ENCODE measurements around the gene ABCC4. TPM values are rescaled to one million over a fixed set of nuclear protein-coding genes. Genes with fewer than 3 reads are reported as not detected.

The ABCC4 gene
- total and polyA plus RNA-seq, 2 of the 13 experiments (the other 11 are each of a cell fraction or from before 2014, with no cell fraction given) = 4.2 to 11.3 TPM

DNA sequence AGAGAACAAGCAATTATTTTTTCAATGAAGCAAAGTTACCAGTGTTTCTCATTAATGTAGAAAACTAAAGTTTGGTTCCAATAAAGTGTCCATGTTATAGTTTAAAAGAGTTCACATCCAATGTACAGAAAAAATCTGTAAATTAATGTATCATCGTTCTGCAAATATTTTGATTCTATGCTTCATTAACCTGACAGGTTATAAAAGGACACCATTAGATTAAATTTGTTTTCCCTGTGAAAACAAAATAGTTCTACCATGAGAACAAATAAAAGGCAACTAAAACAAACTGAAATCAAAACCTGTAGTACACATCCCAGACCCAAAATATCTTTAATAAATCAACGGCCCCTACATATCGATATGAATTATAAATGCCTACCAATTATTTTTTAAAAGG lies 85.1 kb downstream of the ABCC4 start (continued):
- TF ChIP-seq, protein P1, sequence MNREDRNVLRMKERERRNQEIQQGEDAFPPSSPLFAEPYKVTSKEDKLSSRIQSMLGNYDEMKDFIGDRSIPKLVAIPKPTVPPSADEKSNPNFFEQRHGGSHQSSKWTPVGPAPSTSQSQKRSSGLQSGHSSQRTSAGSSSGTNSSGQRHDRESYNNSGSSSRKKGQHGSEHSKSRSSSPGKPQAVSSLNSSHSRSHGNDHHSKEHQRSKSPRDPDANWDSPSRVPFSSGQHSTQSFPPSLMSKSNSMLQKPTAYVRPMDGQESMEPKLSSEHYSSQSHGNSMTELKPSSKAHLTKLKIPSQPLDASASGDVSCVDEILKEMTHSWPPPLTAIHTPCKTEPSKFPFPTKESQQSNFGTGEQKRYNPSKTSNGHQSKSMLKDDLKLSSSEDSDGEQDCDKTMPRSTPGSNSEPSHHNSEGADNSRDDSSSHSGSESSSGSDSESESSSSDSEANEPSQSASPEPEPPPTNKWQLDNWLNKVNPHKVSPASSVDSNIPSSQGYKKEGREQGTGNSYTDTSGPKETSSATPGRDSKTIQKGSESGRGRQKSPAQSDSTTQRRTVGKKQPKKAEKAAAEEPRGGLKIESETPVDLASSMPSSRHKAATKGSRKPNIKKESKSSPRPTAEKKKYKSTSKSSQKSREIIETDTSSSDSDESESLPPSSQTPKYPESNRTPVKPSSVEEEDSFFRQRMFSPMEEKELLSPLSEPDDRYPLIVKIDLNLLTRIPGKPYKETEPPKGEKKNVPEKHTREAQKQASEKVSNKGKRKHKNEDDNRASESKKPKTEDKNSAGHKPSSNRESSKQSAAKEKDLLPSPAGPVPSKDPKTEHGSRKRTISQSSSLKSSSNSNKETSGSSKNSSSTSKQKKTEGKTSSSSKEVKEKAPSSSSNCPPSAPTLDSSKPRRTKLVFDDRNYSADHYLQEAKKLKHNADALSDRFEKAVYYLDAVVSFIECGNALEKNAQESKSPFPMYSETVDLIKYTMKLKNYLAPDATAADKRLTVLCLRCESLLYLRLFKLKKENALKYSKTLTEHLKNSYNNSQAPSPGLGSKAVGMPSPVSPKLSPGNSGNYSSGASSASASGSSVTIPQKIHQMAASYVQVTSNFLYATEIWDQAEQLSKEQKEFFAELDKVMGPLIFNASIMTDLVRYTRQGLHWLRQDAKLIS (CRISPR knock-in tag; IDR thresholded peaks at IDR 0.05) = no peak
- TF ChIP-seq SP1 (IDR thresholded peaks at IDR 0.05) (no peak), SP1 (CRISPR knock-in tag; IDR thresholded peaks at IDR 0.05) (no peak), STAT5B (CRISPR knock-in tag; IDR thresholded peaks at IDR 0.05) (no peak), HOXA7 (CRISPR knock-in tag; IDR thresholded peaks at IDR 0.05) (no peak), PAF1 (CRISPR knock-in tag; IDR thresholded peaks at IDR 0.05) (no peak), ARNTL (CRISPR knock-in tag; IDR thresholded peaks at IDR 0.05) (no peak), CEBPG (CRISPR knock-in tag; IDR thresholded peaks at IDR 0.05) (no peak), NCOA5 (CRISPR knock-in tag; IDR thresholded peaks at IDR 0.05) (no peak)

GRCh38 chr13:95212983-95213850 lies 88.0 kb downstream of the ABCC4 start:
- Histone ChIP-seq H4K20me1 (ENCODE audit: insufficient read depth, low read length) (no peaks in the 10 kb centered on the region), H3K4me1 (ENCODE audit: insufficient read depth, low read length) (no peaks in the 10 kb centered on the region), H2AFZ (ENCODE audit: low read length) (no peak overlapping the region), H3K4me3 (replicated peaks in 1 of 3; ENCODE audit: insufficient read depth in 1 of 3, low read depth in 2 of 3, low read length in 3 of 3) (no peak overlapping the region), H3K36me3 (replicated peaks in 1 of 2; ENCODE audit: control insufficient read depth in 1 of 2, insufficient read depth in 2 of 2, low read length in 2 of 2) (peaks cover 1 to 10% of the 10 kb centered on the region in 2 experiments; a peak in 3 of 5 replicates), H3K9ac (ENCODE audit: insufficient read depth, low read depth, low read length) (no peak overlapping the region), H3K27ac (ENCODE audit: extremely low read length, insufficient read depth, low read length) (no peak overlapping the region), H3K79me2 (ENCODE audit: insufficient read depth, low read length) (no peaks in the 10 kb centered on the region), H3K27me3 (ENCODE audit: control insufficient read depth in 1 of 2, insufficient read depth in 2 of 2, low read length in 2 of 2) (no peaks in the 10 kb centered on the region), H3K4me2 (ENCODE audit: low read depth, low read length) (no peak overlapping the region), H3K9me3 (ENCODE audit: low read length) (no peaks in the 10 kb centered on the region)
- DNase-seq (ENCODE audit: low spot score) = no peak
- in situ Hi-C loops (cut with HindIII; ENCODE audit: extremely low pct_ligation_motif_present, low pct_unique_long_range_greater_than_20kb) = no loop called here
- FAIRE-seq = no peak
- 90% methylated on average over 11 of the region's 11 CpGs for WGBS (ENCODE audit: low lambda C conversion rate)
- TF ChIP-seq FOXC1 (CRISPR knock-in tag; IDR thresholded peaks at IDR 0.05; ENCODE audit: borderline replicate concordance) (no peak), CREB3 (CRISPR knock-in tag; IDR thresholded peaks at IDR 0.05) (no peak), MYNN (CRISPR knock-in tag; IDR thresholded peaks at IDR 0.05; ENCODE audit: low read depth) (no peak), ZSCAN9 (CRISPR knock-in tag; IDR thresholded peaks at IDR 0.05; ENCODE audit: borderline replicate concordance) (no peak), ARID2 (CRISPR knock-in tag; IDR thresholded peaks at IDR 0.05; ENCODE audit: borderline replicate concordance) (no peak), ZNF577 (CRISPR knock-in tag; IDR thresholded peaks at IDR 0.05; ENCODE audit: borderline replicate concordance, low read depth) (no peak), TARDBP (CRISPR knock-in tag; IDR thresholded peaks at IDR 0.05) (no peak)
- TF ChIP-seq, protein P2, sequence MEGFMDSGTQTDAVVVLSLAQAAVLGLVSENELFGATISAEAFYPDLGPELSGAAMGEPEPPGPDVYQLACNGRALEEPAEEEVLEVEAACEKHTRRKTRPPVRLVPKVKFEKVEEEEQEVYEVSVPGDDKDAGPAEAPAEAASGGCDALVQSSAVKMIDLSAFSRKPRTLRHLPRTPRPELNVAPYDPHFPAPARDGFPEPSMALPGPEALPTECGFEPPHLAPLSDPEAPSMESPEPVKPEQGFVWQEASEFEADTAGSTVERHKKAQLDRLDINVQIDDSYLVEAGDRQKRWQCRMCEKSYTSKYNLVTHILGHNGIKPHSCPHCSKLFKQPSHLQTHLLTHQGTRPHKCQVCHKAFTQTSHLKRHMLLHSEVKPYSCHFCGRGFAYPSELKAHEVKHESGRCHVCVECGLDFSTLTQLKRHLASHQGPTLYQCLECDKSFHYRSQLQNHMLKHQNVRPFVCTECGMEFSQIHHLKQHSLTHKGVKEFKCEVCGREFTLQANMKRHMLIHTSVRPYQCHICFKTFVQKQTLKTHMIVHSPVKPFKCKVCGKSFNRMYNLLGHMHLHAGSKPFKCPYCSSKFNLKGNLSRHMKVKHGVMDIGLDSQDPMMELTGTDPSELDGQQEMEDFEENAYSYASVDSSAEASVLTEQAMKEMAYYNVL (CRISPR knock-in tag; IDR thresholded peaks at IDR 0.05; ENCODE audit: borderline replicate concordance) = no peak
- no peak for ATAC-seq
- intact Hi-C loops (cut with micrococcal nuclease; ENCODE audit: unreplicated experiment) = no loop called here
- no TSS peak for BruUV-seq (replicated peaks)
- POLR2A ChIA-PET = no interaction called here
- CTCF ChIA-PET (ENCODE audit: low intra/inter-chr PET ratio, low total read pairs) = no interaction called here

Data from HepG2 (cell line).